Measurements from ENCODE around the gene TMOD3. TPM values are rescaled to one million over a fixed set of nuclear protein-coding genes. Genes with fewer than 3 reads are reported as not detected.

TMOD3 gene
- total and polyA plus RNA-seq, 4 donors, result 7.2 to 23.9 (median 14.1) TPM

DNA sequence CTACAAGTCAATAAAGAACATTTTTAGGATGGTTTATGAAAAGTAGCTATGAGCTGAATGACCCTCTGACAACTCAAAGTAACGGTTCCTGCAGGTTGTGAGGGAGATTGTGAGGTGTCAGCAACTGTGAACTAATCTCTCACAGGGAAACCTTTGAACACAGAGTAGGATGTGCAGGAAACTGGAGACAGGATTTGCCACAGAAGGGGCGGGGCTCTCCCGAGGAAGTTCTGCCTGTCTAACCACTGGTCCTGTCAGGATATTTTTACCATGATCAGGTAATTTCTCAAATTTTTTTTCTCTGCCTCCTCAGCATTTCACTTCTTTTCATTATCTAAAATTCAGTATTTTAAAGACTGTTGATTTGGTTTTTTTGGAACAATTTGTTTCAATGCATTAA is 108.8 kb downstream of the TMOD3 start:
- Histone ChIP-seq H3K27ac (ENCODE audit: low read depth in 1 of 2, low read length in 2 of 2) (no peak overlapping the region), H3K4me1 (ENCODE audit: control insufficient read depth in 4 of 4, insufficient read depth in 4 of 4, low read length in 3 of 4) (no peaks in the 10 kb centered on the region), H3K36me3 (ENCODE audit: control insufficient read depth in 4 of 4, insufficient read depth in 3 of 4, low read depth in 1 of 4, low read length in 3 of 4) (peaks cover 5 to 15% (median 11%) of the 10 kb centered on the region in 4 donors), H3K27me3 (ENCODE audit: control insufficient read depth in 4 of 4, insufficient read depth in 4 of 4, low read length in 3 of 4) (no peaks in the 10 kb centered on the region), H3K9me3 (ENCODE audit: control insufficient read depth in 4 of 4, low read length in 3 of 4) (no peaks in the 10 kb centered on the region), H3K4me3 (ENCODE audit: low read depth in 1 of 3, low read length in 3 of 3) (no peak overlapping the region), H3K9ac (ENCODE audit: low read depth in 1 of 2, low read length in 2 of 2) (no peak overlapping the region)
- DNase-seq (ENCODE audit: low spot score), result no peak
- TF ChIP-seq, protein P1, sequence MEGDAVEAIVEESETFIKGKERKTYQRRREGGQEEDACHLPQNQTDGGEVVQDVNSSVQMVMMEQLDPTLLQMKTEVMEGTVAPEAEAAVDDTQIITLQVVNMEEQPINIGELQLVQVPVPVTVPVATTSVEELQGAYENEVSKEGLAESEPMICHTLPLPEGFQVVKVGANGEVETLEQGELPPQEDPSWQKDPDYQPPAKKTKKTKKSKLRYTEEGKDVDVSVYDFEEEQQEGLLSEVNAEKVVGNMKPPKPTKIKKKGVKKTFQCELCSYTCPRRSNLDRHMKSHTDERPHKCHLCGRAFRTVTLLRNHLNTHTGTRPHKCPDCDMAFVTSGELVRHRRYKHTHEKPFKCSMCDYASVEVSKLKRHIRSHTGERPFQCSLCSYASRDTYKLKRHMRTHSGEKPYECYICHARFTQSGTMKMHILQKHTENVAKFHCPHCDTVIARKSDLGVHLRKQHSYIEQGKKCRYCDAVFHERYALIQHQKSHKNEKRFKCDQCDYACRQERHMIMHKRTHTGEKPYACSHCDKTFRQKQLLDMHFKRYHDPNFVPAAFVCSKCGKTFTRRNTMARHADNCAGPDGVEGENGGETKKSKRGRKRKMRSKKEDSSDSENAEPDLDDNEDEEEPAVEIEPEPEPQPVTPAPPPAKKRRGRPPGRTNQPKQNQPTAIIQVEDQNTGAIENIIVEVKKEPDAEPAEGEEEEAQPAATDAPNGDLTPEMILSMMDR (IDR thresholded peaks at IDR 0.05; ENCODE audit: low read depth, low read length, missing input control), result no peak
- TF ChIP-seq RAD21 (IDR thresholded peaks at IDR 0.05) (no peak), FOXA1 (IDR thresholded peaks at IDR 0.05) (no peak), JUND (IDR thresholded peaks at IDR 0.05) (no peak), HNF4G (IDR thresholded peaks at IDR 0.05) (no peak), EGR1 (IDR thresholded peaks at IDR 0.05; ENCODE audit: low read depth in 2 of 2) (no peak), TAF1 (conservative IDR thresholded peaks at IDR 0.05) (no peak), HNF4A (conservative IDR thresholded peaks at IDR 0.05) (no peak), NR2F2 (IDR thresholded peaks at IDR 0.05) (no peak), RXRA (IDR thresholded peaks at IDR 0.05) (no peak), GABPA (IDR thresholded peaks at IDR 0.05 in 1 of 2, conservative IDR thresholded peaks at IDR 0.05 in 1 of 2) (no peak)
- TF ChIP-seq, protein P2, sequence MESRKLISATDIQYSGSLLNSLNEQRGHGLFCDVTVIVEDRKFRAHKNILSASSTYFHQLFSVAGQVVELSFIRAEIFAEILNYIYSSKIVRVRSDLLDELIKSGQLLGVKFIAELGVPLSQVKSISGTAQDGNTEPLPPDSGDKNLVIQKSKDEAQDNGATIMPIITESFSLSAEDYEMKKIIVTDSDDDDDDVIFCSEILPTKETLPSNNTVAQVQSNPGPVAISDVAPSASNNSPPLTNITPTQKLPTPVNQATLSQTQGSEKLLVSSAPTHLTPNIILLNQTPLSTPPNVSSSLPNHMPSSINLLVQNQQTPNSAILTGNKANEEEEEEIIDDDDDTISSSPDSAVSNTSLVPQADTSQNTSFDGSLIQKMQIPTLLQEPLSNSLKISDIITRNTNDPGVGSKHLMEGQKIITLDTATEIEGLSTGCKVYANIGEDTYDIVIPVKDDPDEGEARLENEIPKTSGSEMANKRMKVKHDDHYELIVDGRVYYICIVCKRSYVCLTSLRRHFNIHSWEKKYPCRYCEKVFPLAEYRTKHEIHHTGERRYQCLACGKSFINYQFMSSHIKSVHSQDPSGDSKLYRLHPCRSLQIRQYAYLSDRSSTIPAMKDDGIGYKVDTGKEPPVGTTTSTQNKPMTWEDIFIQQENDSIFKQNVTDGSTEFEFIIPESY (IDR thresholded peaks at IDR 0.05), result no peak
- TF ChIP-seq, protein P3, sequence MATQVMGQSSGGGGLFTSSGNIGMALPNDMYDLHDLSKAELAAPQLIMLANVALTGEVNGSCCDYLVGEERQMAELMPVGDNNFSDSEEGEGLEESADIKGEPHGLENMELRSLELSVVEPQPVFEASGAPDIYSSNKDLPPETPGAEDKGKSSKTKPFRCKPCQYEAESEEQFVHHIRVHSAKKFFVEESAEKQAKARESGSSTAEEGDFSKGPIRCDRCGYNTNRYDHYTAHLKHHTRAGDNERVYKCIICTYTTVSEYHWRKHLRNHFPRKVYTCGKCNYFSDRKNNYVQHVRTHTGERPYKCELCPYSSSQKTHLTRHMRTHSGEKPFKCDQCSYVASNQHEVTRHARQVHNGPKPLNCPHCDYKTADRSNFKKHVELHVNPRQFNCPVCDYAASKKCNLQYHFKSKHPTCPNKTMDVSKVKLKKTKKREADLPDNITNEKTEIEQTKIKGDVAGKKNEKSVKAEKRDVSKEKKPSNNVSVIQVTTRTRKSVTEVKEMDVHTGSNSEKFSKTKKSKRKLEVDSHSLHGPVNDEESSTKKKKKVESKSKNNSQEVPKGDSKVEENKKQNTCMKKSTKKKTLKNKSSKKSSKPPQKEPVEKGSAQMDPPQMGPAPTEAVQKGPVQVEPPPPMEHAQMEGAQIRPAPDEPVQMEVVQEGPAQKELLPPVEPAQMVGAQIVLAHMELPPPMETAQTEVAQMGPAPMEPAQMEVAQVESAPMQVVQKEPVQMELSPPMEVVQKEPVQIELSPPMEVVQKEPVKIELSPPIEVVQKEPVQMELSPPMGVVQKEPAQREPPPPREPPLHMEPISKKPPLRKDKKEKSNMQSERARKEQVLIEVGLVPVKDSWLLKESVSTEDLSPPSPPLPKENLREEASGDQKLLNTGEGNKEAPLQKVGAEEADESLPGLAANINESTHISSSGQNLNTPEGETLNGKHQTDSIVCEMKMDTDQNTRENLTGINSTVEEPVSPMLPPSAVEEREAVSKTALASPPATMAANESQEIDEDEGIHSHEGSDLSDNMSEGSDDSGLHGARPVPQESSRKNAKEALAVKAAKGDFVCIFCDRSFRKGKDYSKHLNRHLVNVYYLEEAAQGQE (IDR thresholded peaks at IDR 0.05), result no peak
- TF ChIP-seq, protein P4, sequence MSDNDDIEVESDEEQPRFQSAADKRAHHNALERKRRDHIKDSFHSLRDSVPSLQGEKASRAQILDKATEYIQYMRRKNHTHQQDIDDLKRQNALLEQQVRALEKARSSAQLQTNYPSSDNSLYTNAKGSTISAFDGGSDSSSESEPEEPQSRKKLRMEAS (IDR thresholded peaks at IDR 0.05), result no peak
- 80% methylated on average over 3 of the region's 3 CpGs for WGBS

DNA sequence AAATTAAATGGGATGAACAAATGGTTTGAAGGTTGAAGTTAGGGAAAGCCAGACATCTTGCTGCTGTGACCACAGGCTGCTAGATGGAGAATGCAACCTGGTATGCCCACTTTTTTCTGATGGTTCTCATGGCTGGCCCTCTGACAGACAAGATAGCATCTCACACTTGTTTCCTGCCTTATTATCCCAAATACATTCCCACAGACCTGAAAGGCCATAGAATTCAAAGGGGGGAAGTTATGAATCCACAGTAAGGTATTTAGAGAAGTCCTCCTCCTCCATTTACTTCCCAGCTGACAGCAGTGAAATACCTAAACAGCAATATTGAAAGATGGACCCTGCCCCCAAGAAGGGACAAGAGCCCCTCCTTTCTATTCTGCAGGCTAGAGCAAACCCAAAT is 109.8 kb downstream of the TMOD3 start:
- no peaks in the 10 kb centered on the region for H3K9me3 ChIP-seq (ENCODE audit: control insufficient read depth in 4 of 4, low read length in 3 of 4)
- peaks cover 5 to 17% (median 12%) of the 10 kb centered on the region in 4 donors for H3K36me3 ChIP-seq (ENCODE audit: control insufficient read depth in 4 of 4, insufficient read depth in 3 of 4, low read depth in 1 of 4, low read length in 3 of 4)
- no peaks in the 10 kb centered on the region for H3K27me3 ChIP-seq (ENCODE audit: control insufficient read depth in 4 of 4, insufficient read depth in 4 of 4, low read length in 3 of 4)
- DNase-seq (ENCODE audit: low spot score), result no peak
- TF ChIP-seq JUND (IDR thresholded peaks at IDR 0.05) (no peak), RAD21 (IDR thresholded peaks at IDR 0.05) (no peak)
- TF ChIP-seq, protein P1 (IDR thresholded peaks at IDR 0.05; ENCODE audit: low read depth, low read length, missing input control), result no peak
- TF ChIP-seq, protein P3 (IDR thresholded peaks at IDR 0.05), result no peak
- no peaks in the 10 kb centered on the region for H3K4me1 ChIP-seq (ENCODE audit: control insufficient read depth in 4 of 4, insufficient read depth in 4 of 4, low read length in 3 of 4)
- no peak overlapping the region for H3K4me3 ChIP-seq (ENCODE audit: low read depth in 1 of 3, low read length in 3 of 3)
- no peak overlapping the region for H3K27ac ChIP-seq (ENCODE audit: low read depth in 1 of 2, low read length in 2 of 2)
- no peak overlapping the region for H3K9ac ChIP-seq (ENCODE audit: low read depth in 1 of 2, low read length in 2 of 2)

Measured in liver (tissue), 9 donors.